ENCODE data around the gene SPANXN4.

SPANXN4 gene

DNA sequence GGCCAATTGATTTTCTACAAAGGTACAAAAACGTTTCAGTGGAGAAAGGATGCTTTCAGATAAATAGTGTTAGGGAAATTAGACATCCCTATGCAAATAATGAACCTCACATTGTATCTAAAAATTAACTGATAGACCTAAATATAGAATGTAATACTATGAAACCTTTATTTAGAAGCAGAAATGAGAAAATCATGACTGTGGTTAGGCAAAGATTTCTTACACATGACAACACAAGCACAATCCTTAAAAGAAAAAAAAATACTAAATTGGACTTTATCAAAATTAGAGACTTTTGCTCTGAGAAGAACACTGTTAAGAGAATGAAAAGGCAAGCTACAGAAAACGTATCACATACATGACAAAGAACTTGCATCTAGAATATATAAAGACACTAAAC lies 43.0 kb upstream of the SPANXN4 start:
- ATAC-seq = no peak
- TF ChIP-seq CSDC2 (CRISPR knock-in tag; IDR thresholded peaks at IDR 0.05) (no peak), ZFP3 (CRISPR knock-in tag; IDR thresholded peaks at IDR 0.05) (no peak), GLIS3 (CRISPR knock-in tag; IDR thresholded peaks at IDR 0.05) (no peak), TOX (CRISPR knock-in tag; IDR thresholded peaks at IDR 0.05; ENCODE audit: borderline replicate concordance) (no peak), ISL1 (CRISPR knock-in tag; IDR thresholded peaks at IDR 0.05) (no peak), TCF4 (CRISPR knock-in tag; IDR thresholded peaks at IDR 0.05; ENCODE audit: borderline replicate concordance) (no peak), ZFP30 (CRISPR knock-in tag; IDR thresholded peaks at IDR 0.05) (no peak), ARNTL (CRISPR knock-in tag; IDR thresholded peaks at IDR 0.05; ENCODE audit: borderline replicate concordance, low read depth) (no peak), SNAI2 (CRISPR knock-in tag; IDR thresholded peaks at IDR 0.05) (no peak)
- TF ChIP-seq, protein P1, sequence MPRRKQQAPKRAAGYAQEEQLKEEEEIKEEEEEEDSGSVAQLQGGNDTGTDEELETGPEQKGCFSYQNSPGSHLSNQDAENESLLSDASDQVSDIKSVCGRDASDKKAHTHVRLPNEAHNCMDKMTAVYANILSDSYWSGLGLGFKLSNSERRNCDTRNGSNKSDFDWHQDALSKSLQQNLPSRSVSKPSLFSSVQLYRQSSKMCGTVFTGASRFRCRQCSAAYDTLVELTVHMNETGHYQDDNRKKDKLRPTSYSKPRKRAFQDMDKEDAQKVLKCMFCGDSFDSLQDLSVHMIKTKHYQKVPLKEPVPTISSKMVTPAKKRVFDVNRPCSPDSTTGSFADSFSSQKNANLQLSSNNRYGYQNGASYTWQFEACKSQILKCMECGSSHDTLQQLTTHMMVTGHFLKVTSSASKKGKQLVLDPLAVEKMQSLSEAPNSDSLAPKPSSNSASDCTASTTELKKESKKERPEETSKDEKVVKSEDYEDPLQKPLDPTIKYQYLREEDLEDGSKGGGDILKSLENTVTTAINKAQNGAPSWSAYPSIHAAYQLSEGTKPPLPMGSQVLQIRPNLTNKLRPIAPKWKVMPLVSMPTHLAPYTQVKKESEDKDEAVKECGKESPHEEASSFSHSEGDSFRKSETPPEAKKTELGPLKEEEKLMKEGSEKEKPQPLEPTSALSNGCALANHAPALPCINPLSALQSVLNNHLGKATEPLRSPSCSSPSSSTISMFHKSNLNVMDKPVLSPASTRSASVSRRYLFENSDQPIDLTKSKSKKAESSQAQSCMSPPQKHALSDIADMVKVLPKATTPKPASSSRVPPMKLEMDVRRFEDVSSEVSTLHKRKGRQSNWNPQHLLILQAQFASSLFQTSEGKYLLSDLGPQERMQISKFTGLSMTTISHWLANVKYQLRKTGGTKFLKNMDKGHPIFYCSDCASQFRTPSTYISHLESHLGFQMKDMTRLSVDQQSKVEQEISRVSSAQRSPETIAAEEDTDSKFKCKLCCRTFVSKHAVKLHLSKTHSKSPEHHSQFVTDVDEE (CRISPR knock-in tag; IDR thresholded peaks at IDR 0.05) = no peak
- TF ChIP-seq, protein P2, sequence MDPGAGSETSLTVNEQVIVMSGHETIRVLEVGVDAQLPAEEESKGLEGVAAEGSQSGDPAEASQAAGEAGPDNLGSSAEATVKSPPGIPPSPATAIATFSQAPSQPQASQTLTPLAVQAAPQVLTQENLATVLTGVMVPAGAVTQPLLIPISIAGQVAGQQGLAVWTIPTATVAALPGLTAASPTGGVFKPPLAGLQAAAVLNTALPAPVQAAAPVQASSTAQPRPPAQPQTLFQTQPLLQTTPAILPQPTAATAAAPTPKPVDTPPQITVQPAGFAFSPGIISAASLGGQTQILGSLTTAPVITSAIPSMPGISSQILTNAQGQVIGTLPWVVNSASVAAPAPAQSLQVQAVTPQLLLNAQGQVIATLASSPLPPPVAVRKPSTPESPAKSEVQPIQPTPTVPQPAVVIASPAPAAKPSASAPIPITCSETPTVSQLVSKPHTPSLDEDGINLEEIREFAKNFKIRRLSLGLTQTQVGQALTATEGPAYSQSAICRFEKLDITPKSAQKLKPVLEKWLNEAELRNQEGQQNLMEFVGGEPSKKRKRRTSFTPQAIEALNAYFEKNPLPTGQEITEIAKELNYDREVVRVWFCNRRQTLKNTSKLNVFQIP (CRISPR knock-in tag; IDR thresholded peaks at IDR 0.05; ENCODE audit: borderline replicate concordance, low read depth) = no peak
- TF ChIP-seq, protein P3, sequence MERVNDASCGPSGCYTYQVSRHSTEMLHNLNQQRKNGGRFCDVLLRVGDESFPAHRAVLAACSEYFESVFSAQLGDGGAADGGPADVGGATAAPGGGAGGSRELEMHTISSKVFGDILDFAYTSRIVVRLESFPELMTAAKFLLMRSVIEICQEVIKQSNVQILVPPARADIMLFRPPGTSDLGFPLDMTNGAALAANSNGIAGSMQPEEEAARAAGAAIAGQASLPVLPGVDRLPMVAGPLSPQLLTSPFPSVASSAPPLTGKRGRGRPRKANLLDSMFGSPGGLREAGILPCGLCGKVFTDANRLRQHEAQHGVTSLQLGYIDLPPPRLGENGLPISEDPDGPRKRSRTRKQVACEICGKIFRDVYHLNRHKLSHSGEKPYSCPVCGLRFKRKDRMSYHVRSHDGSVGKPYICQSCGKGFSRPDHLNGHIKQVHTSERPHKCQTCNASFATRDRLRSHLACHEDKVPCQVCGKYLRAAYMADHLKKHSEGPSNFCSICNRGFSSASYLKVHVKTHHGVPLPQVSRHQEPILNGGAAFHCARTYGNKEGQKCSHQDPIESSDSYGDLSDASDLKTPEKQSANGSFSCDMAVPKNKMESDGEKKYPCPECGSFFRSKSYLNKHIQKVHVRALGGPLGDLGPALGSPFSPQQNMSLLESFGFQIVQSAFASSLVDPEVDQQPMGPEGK (CRISPR knock-in tag; IDR thresholded peaks at IDR 0.05; ENCODE audit: borderline replicate concordance) = no peak

DNA sequence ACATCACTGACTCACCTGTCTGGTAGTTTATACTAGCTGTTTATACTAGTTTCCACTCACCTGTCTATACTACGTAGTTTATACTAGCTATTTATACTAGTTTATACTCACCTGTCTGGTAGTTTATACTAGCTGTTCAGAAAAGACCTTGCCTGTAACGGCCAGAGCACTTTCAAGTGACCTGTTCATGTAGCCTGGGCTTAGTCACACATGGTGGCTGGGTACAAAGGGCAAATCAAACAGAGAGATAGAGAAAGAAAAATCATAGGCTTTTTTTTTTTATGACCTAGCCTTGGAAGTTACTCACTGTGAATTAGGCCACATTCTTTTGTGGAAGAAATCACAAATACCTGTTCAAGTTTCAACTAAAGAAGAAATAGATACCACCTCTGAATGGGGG lies 30.7 kb upstream of the SPANXN4 start:
- no peak for ATAC-seq
- no peak for TF ChIP-seq SNAI2 (CRISPR knock-in tag; IDR thresholded peaks at IDR 0.05)
- TF ChIP-seq ESRRG (CRISPR knock-in tag; IDR thresholded peaks at IDR 0.05) = no peak
- TF ChIP-seq ZC3H10 (CRISPR knock-in tag; IDR thresholded peaks at IDR 0.05) = no peak
- no peak for TF ChIP-seq RARB (CRISPR knock-in tag; IDR thresholded peaks at IDR 0.05)
- TF ChIP-seq, protein P4, sequence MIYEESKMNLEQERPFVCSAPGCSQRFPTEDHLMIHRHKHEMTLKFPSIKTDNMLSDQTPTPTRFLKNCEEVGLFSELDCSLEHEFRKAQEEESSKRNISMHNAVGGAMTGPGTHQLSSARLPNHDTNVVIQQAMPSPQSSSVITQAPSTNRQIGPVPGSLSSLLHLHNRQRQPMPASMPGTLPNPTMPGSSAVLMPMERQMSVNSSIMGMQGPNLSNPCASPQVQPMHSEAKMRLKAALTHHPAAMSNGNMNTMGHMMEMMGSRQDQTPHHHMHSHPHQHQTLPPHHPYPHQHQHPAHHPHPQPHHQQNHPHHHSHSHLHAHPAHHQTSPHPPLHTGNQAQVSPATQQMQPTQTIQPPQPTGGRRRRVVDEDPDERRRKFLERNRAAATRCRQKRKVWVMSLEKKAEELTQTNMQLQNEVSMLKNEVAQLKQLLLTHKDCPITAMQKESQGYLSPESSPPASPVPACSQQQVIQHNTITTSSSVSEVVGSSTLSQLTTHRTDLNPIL (CRISPR knock-in tag; IDR thresholded peaks at IDR 0.05; ENCODE audit: low read depth) = no peak

DNA sequence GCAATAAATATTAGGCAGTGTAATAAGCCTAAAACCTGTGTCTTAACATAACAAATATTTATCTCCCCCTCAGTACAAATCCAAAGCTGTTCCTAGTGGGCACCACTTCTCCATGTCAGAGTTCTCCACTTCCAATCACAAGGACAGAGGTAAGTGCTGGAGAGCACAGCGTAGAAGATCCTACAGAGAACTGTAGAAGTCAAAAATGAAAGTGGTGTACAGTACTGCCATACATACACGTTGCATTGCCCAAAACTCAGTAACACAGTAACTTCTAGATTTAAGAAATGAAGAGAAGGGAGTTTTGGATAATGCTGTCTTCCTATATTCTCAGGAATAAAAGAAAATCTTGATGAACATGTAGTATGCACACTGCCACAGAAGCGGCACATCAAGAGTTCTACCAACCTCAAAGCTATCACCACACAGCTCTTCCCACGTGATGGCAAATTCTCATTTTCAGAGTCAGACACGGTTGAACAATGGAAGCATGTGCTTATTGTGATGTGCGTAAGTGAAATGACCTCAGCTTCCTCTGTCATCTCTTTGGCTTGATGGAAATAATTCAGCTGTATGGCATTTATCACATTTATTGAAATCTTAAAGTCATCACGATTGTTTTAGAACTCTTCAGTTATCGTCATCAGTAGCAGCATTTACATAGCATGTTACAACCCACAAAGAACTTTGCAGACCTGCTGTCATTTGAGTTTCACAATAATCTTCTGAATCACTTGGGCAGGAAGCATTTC lies 27.1 kb upstream of the SPANXN4 start:
- no peak for ATAC-seq
- no peak for TF ChIP-seq ZC3H10 (CRISPR knock-in tag; IDR thresholded peaks at IDR 0.05)

DNA sequence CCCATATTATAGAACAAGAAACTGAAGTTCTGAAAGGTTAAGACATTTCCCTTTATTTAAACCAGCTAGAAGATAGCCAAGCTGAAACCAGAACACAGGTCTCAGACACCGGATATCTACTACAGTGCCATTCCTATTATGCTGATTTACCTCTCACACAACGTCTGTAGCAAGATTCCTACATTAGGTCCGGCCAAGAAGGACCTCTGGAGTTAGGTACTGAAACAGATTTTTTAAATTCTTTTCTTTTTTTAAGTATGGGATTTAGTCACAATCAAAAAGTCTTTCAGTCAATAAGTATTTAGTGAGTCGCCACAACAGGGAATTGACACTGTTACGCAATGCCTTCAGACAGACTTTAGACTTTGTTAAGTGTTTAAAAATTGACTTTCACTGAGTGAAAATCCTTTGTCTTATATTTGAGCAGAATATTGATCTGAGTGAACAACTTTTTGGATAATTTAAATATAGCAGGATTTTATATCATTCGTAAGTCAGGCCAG lies 26.5 kb upstream of the SPANXN4 start:
- TF ChIP-seq TOX (CRISPR knock-in tag; IDR thresholded peaks at IDR 0.05; ENCODE audit: borderline replicate concordance) = no peak
- no peak for TF ChIP-seq ZNF565 (CRISPR knock-in tag; conservative IDR thresholded peaks at IDR 0.05; ENCODE audit: low read depth)
- no peak for TF ChIP-seq SNAI2 (CRISPR knock-in tag; IDR thresholded peaks at IDR 0.05)
- TF ChIP-seq, protein P5, sequence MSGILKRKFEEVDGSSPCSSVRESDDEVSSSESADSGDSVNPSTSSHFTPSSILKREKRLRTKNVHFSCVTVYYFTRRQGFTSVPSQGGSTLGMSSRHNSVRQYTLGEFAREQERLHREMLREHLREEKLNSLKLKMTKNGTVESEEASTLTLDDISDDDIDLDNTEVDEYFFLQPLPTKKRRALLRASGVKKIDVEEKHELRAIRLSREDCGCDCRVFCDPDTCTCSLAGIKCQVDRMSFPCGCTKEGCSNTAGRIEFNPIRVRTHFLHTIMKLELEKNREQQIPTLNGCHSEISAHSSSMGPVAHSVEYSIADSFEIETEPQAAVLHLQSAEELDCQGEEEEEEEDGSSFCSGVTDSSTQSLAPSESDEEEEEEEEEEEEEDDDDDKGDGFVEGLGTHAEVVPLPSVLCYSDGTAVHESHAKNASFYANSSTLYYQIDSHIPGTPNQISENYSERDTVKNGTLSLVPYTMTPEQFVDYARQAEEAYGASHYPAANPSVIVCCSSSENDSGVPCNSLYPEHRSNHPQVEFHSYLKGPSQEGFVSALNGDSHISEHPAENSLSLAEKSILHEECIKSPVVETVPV (CRISPR knock-in tag; IDR thresholded peaks at IDR 0.05) = no peak
- TF ChIP-seq ZFP3 (CRISPR knock-in tag; IDR thresholded peaks at IDR 0.05) = no peak
- TF ChIP-seq BACH2 (CRISPR knock-in tag; IDR thresholded peaks at IDR 0.05; ENCODE audit: borderline replicate concordance) = no peak
- no peak for TF ChIP-seq CSDC2 (CRISPR knock-in tag; IDR thresholded peaks at IDR 0.05)
- TF ChIP-seq ZFP30 (CRISPR knock-in tag; IDR thresholded peaks at IDR 0.05) = no peak
- TF ChIP-seq, protein P3 (CRISPR knock-in tag; IDR thresholded peaks at IDR 0.05; ENCODE audit: borderline replicate concordance) = no peak
- no peak for TF ChIP-seq ZNF8 (CRISPR knock-in tag; IDR thresholded peaks at IDR 0.05)
- no peak for TF ChIP-seq TCF4 (CRISPR knock-in tag; IDR thresholded peaks at IDR 0.05; ENCODE audit: borderline replicate concordance)
- TF ChIP-seq, protein P2 (CRISPR knock-in tag; IDR thresholded peaks at IDR 0.05; ENCODE audit: borderline replicate concordance, low read depth) = no peak
- no peak for ATAC-seq
